ENCODE data around the gene TRPC3.

DNA sequence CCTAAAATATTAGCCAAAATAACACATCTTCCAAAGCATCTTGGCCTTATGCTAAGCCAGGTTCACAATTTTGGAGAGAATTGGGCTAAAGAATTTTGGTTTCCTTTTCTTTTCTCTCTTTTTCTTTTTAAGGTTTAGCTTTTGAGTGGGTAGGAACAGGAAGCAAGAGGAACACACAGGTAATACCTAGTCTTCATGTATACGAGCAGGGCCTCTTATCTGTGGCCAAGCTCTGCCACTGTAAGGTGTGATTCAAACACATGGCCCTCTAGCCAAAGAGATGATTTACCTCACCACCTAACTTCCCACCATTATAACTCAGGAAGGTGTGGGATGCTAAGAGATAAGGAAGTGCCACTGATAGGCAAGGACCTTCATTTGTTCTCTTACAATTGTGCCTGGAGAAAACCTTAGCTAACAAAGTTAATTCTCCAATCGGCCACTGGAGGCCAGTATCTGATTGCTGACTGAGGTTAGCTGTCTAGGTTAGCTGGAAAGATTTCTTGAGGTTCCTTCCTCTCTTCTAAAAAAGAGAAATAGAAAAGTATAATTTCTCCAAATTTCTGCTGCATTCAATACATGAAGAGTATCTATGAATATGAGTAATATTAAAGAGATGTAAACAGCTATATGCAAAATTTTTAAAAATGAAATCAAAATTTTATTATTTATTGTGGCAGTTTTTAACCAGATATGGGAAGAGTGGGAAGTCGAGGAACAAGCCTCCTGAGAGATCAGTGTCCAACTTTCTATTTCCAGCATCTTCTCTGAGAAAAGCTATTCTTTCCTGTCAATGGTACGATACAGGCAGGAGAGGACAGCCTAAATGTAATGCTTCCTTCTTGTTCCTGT is 51.5 kb downstream of the TRPC3 start:
- TF ChIP-seq, protein P1, sequence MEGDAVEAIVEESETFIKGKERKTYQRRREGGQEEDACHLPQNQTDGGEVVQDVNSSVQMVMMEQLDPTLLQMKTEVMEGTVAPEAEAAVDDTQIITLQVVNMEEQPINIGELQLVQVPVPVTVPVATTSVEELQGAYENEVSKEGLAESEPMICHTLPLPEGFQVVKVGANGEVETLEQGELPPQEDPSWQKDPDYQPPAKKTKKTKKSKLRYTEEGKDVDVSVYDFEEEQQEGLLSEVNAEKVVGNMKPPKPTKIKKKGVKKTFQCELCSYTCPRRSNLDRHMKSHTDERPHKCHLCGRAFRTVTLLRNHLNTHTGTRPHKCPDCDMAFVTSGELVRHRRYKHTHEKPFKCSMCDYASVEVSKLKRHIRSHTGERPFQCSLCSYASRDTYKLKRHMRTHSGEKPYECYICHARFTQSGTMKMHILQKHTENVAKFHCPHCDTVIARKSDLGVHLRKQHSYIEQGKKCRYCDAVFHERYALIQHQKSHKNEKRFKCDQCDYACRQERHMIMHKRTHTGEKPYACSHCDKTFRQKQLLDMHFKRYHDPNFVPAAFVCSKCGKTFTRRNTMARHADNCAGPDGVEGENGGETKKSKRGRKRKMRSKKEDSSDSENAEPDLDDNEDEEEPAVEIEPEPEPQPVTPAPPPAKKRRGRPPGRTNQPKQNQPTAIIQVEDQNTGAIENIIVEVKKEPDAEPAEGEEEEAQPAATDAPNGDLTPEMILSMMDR (IDR thresholded peaks at IDR 0.05; ENCODE audit: poor library complexity, severe bottlenecking), result peak; percentile 87
- TF ChIP-seq TAF1 (IDR thresholded peaks at IDR 0.05; ENCODE audit: low read depth) (no peak), EZH2 (IDR thresholded peaks at IDR 0.05; ENCODE audit: borderline replicate concordance, insufficient read depth, low read length, poor library complexity, severe bottlenecking) (no peak), POLR2AphosphoS5 (IDR thresholded peaks at IDR 0.05) (no peak), RAD21 (conservative IDR thresholded peaks at IDR 0.05) (peak; percentile 92), EP300 (conservative IDR thresholded peaks at IDR 0.05; ENCODE audit: poor library complexity, severe bottlenecking) (no peak), SMC3 (conservative IDR thresholded peaks at IDR 0.05; ENCODE audit: poor library complexity) (peak; percentile 88)
- TF ChIP-seq, protein P2, sequence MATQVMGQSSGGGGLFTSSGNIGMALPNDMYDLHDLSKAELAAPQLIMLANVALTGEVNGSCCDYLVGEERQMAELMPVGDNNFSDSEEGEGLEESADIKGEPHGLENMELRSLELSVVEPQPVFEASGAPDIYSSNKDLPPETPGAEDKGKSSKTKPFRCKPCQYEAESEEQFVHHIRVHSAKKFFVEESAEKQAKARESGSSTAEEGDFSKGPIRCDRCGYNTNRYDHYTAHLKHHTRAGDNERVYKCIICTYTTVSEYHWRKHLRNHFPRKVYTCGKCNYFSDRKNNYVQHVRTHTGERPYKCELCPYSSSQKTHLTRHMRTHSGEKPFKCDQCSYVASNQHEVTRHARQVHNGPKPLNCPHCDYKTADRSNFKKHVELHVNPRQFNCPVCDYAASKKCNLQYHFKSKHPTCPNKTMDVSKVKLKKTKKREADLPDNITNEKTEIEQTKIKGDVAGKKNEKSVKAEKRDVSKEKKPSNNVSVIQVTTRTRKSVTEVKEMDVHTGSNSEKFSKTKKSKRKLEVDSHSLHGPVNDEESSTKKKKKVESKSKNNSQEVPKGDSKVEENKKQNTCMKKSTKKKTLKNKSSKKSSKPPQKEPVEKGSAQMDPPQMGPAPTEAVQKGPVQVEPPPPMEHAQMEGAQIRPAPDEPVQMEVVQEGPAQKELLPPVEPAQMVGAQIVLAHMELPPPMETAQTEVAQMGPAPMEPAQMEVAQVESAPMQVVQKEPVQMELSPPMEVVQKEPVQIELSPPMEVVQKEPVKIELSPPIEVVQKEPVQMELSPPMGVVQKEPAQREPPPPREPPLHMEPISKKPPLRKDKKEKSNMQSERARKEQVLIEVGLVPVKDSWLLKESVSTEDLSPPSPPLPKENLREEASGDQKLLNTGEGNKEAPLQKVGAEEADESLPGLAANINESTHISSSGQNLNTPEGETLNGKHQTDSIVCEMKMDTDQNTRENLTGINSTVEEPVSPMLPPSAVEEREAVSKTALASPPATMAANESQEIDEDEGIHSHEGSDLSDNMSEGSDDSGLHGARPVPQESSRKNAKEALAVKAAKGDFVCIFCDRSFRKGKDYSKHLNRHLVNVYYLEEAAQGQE (IDR thresholded peaks at IDR 0.05; ENCODE audit: borderline replicate concordance), result no peak

All from neural cell (in vitro differentiated cells).